ENCODE data around the gene PRSS57. TPM values are rescaled to one million over a fixed set of nuclear protein-coding genes. Genes with fewer than 3 reads are reported as not detected.
"Not testable (repeated sequence)": the region's sequence is repeated elsewhere in the genome, so short reads cannot be mapped to it uniquely, and the experiment has no call there.

Gene PRSS57
- total RNA-seq, 1 experiment from 2014 or later, result not detected

- peak; percentile 81 for ATAC-seq
- no peaks in the 10 kb centered on the region for H3K36me3 ChIP-seq (ENCODE audit: control insufficient read depth, insufficient read depth, low read length)
- H3K4me1 ChIP-seq (ENCODE audit: control insufficient read depth, insufficient read depth, low read length), result no peaks in the 10 kb centered on the region
- intact Hi-C loops (cut with micrococcal nuclease; ENCODE audit: unreplicated experiment), result no loop called here
- BruUV-seq (replicated peaks), result no TSS peak
- POLR2A ChIA-PET, result interaction anchor here (0.8 to 1.0 kb wide), 2 partner anchors 27 to 204 kb away, joined by 5 to 10 read pairs; no protein-coding TSS in a partner anchor
- no peaks in the 10 kb centered on the region for H3K27me3 ChIP-seq (ENCODE audit: control insufficient read depth, insufficient read depth, low read length)
- no peak overlapping the region for H3K27ac ChIP-seq (ENCODE audit: low read length)
- CTCF ChIA-PET, result no interaction called here
- H3K4me3 ChIP-seq (ENCODE audit: low read depth in 2 of 2, low read length in 2 of 2), result peak overlapping the region in 1 of 2 experiments; percentile 32; a peak in 2 of 4 replicates
- in situ Hi-C loops (cut with HindIII; ENCODE audit: low pct_unique_long_range_greater_than_20kb, low sequenced_read_pairs), result no loop called here
- H3K9me3 ChIP-seq (ENCODE audit: control insufficient read depth, insufficient read depth, low read depth, low read length), result no peaks in the 10 kb centered on the region
- TF ChIP-seq SIN3A (IDR thresholded peaks at IDR 0.05; ENCODE audit: borderline replicate concordance, insufficient read depth, low read depth, low read length) (no peak), POLR2AphosphoS5 (IDR thresholded peaks at IDR 0.05; ENCODE audit: low read depth, low read length) (no peak), TCF7L2 (IDR thresholded peaks at IDR 0.05; ENCODE audit: low read depth, low read length) (no peak)
- no peak for DNase-seq (ENCODE audit: low read depth, low spot score)
Measured at GRCh38 chr19:703651-704446, 8.6 kb upstream of the PRSS57 start.

DNA sequence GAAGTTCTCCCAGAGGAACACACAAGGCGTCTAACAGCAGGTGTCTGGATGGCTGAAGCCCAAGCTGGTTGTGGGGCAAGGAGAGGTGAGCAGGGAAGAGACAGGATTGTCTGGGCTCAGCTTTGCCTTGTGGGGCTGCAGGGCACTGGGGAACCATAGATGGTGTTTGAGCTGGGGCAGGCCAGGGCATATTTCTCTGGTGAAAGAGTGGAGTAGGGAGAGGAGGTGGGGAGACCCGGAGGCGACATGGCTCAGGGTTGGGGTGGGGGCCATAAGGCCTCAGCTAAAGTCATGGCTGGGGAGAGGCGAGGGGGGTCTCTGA lies 8.0 kb upstream of the PRSS57 start:
- in situ Hi-C loops (cut with HindIII; ENCODE audit: low pct_unique_long_range_greater_than_20kb, low sequenced_read_pairs), result no loop called here
- Histone ChIP-seq H3K27ac (ENCODE audit: low read length) (no peak overlapping the region), H3K27me3 (ENCODE audit: control insufficient read depth, insufficient read depth, low read length) (no peaks in the 10 kb centered on the region), H3K9me3 (ENCODE audit: control insufficient read depth, insufficient read depth, low read depth, low read length) (no peaks in the 10 kb centered on the region), H3K36me3 (ENCODE audit: control insufficient read depth, insufficient read depth, low read length) (no peaks in the 10 kb centered on the region), H3K4me3 (ENCODE audit: low read depth in 2 of 2, low read length in 2 of 2) (peak overlapping the region in 1 of 2 experiments; percentile 32; a peak in 2 of 4 replicates), H3K4me1 (ENCODE audit: control insufficient read depth, insufficient read depth, low read length) (no peaks in the 10 kb centered on the region)
- POLR2A ChIA-PET, result interaction anchor here (0.8 kb wide), 1 partner anchor 205 kb away, joined by 10 read pairs; no protein-coding TSS in a partner anchor
- CTCF ChIA-PET, result no interaction called here
- no peak for TF ChIP-seq POLR2AphosphoS5 (IDR thresholded peaks at IDR 0.05; ENCODE audit: low read depth, low read length)
- no peak for TF ChIP-seq SIN3A (IDR thresholded peaks at IDR 0.05; ENCODE audit: borderline replicate concordance, insufficient read depth, low read depth, low read length)
- TF ChIP-seq TCF7L2 (IDR thresholded peaks at IDR 0.05; ENCODE audit: low read depth, low read length), result no peak
- no peak for TF ChIP-seq REST (IDR thresholded peaks at IDR 0.05; ENCODE audit: insufficient read depth in 1 of 2, low read depth in 2 of 2, low read length in 1 of 2)
- no peak for TF ChIP-seq CTCF (IDR thresholded peaks at IDR 0.05)
- intact Hi-C loops (cut with micrococcal nuclease; ENCODE audit: unreplicated experiment), result no loop called here
- ATAC-seq, result no peak; the same call in 1 of the 2 replicates
- DNase-seq (ENCODE audit: low read depth, low spot score), result no peak
- BruUV-seq (replicated peaks), result no TSS peak

- BruUV-seq (replicated peaks); intact Hi-C loops (cut with micrococcal nuclease; ENCODE audit: unreplicated experiment); in situ Hi-C loops (cut with HindIII; ENCODE audit: low pct_unique_long_range_greater_than_20kb, low sequenced_read_pairs); CTCF ChIA-PET; ATAC-seq; H3K36me3 ChIP-seq (ENCODE audit: control insufficient read depth, insufficient read depth, low read length); H3K27me3 ChIP-seq (ENCODE audit: control insufficient read depth, insufficient read depth, low read length); H3K4me1 ChIP-seq (ENCODE audit: control insufficient read depth, insufficient read depth, low read length); H3K27ac ChIP-seq (ENCODE audit: low read length); POLR2A ChIA-PET; H3K9me3 ChIP-seq (ENCODE audit: control insufficient read depth, insufficient read depth, low read depth, low read length); DNase-seq (ENCODE audit: low read depth, low spot score); H3K4me3 ChIP-seq (ENCODE audit: low read depth in 2 of 2, low read length in 2 of 2): not testable (repeated sequence)
Measured at GRCh38 chr19:702847-703246, 7.6 kb upstream of the PRSS57 start.

DNA sequence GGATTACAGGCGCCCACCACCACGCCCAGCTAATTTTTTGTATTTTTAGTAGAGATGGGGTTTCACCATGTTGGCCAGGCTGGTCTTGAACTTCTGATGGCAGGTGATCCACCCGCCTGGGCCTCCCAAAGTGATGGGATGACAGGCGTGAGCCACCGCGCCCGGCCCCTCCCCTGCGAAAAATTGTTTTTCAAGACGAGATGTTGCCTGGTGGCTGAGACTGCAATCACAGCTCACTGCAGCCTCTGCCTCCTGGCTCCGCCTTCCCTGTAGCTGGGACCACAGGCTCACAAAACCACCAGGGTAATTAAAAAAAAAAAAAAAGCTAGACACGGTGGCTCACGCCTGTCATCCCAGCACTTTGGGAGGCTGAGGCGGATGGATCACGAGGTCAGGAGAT lies 4.6 kb upstream of the PRSS57 start:
- in situ Hi-C loops (cut with HindIII; ENCODE audit: low pct_unique_long_range_greater_than_20kb, low sequenced_read_pairs); H3K4me1 ChIP-seq (ENCODE audit: control insufficient read depth, insufficient read depth, low read length); H3K27me3 ChIP-seq (ENCODE audit: control insufficient read depth, insufficient read depth, low read length); BruUV-seq (replicated peaks); H3K9me3 ChIP-seq (ENCODE audit: control insufficient read depth, insufficient read depth, low read depth, low read length); DNase-seq (ENCODE audit: low read depth, low spot score); POLR2A ChIA-PET; H3K27ac ChIP-seq (ENCODE audit: low read length); intact Hi-C loops (cut with micrococcal nuclease; ENCODE audit: unreplicated experiment); H3K36me3 ChIP-seq (ENCODE audit: control insufficient read depth, insufficient read depth, low read length); ATAC-seq; H3K4me3 ChIP-seq (ENCODE audit: low read depth in 2 of 2, low read length in 2 of 2): not testable (repeated sequence)
- CTCF ChIA-PET, result interaction anchor here (0.7 to 1.0 kb wide), 2 partner anchors 10 to 37 kb away, joined by 4 to 9 read pairs; no protein-coding TSS in a partner anchor

GRCh38 chr19:698529-698928 lies 3.3 kb upstream of the PRSS57 start:
- H3K27ac ChIP-seq (ENCODE audit: low read length); CTCF ChIA-PET; BruUV-seq (replicated peaks); ATAC-seq; in situ Hi-C loops (cut with HindIII; ENCODE audit: low pct_unique_long_range_greater_than_20kb, low sequenced_read_pairs); H3K4me1 ChIP-seq (ENCODE audit: control insufficient read depth, insufficient read depth, low read length); H3K9me3 ChIP-seq (ENCODE audit: control insufficient read depth, insufficient read depth, low read depth, low read length); H3K27me3 ChIP-seq (ENCODE audit: control insufficient read depth, insufficient read depth, low read length); DNase-seq (ENCODE audit: low read depth, low spot score); H3K36me3 ChIP-seq (ENCODE audit: control insufficient read depth, insufficient read depth, low read length); H3K4me3 ChIP-seq (ENCODE audit: low read depth in 2 of 2, low read length in 2 of 2); POLR2A ChIA-PET; intact Hi-C loops (cut with micrococcal nuclease; ENCODE audit: unreplicated experiment): not testable (repeated sequence)

Measured in Panc1 (cell line).